ENCODE results near the gene NT5E.

Gene NT5E

GRCh38 chr6:85451565-85452306 is 1.9 kb downstream of the NT5E start:
- no peak for TF ChIP-seq CTCF (IDR thresholded peaks at IDR 0.05; ENCODE audit: low read depth, low read length, missing control alignments)
- no peak for DNase-seq (ENCODE audit: low read depth)
- no peak overlapping the region for H3K4me3 ChIP-seq (ENCODE audit: low read depth, low read length)

- no peak overlapping the region for H3K4me3 ChIP-seq (ENCODE audit: low read depth, low read length)
- no peak for TF ChIP-seq CTCF (IDR thresholded peaks at IDR 0.05; ENCODE audit: low read depth, low read length, missing control alignments)
- no peak for DNase-seq (ENCODE audit: low read depth)
Measured at GRCh38 chr6:85452441-85452881, 2.6 kb downstream of the NT5E start.

GRCh38 chr6:85453052-85453451 is 3.2 kb downstream of the NT5E start:
- no peak for DNase-seq (ENCODE audit: low read depth)
- TF ChIP-seq CTCF (IDR thresholded peaks at IDR 0.05; ENCODE audit: low read depth, low read length, missing control alignments), result no peak
- H3K4me3 ChIP-seq (ENCODE audit: low read depth, low read length), result no peak overlapping the region

- no peak overlapping the region for H3K4me3 ChIP-seq (ENCODE audit: low read depth, low read length)
- no peak for TF ChIP-seq CTCF (IDR thresholded peaks at IDR 0.05; ENCODE audit: low read depth, low read length, missing control alignments)
Measured at GRCh38 chr6:85453490-85453889, 3.6 kb downstream of the NT5E start.

GRCh38 chr6:85455471-85456026 is 5.7 kb downstream of the NT5E start:
- TF ChIP-seq CTCF (IDR thresholded peaks at IDR 0.05; ENCODE audit: low read depth, low read length, missing control alignments), result no peak
- DNase-seq (ENCODE audit: low read depth), result no peak
- H3K4me3 ChIP-seq (ENCODE audit: low read depth, low read length), result no peak overlapping the region

More at GRCh38 chr6:85453490-85453889, 3.6 kb downstream of the NT5E start:
- DNase-seq (ENCODE audit: low read depth), result no peak

- TF ChIP-seq CTCF (IDR thresholded peaks at IDR 0.05; ENCODE audit: low read depth, low read length, missing control alignments), result no peak
- DNase-seq (ENCODE audit: low read depth), result no peak
- no peak overlapping the region for H3K4me3 ChIP-seq (ENCODE audit: low read depth, low read length)
Measured at GRCh38 chr6:85456782-85457181, 6.9 kb downstream of the NT5E start.

- no peak overlapping the region for H3K4me3 ChIP-seq (ENCODE audit: low read depth, low read length)
- no peak for TF ChIP-seq CTCF (IDR thresholded peaks at IDR 0.05; ENCODE audit: low read depth, low read length, missing control alignments)
- no peak for DNase-seq (ENCODE audit: low read depth)
Measured at GRCh38 chr6:85458184-85458583, 8.3 kb downstream of the NT5E start.
